SK-N-SH (cell line): Measurements from ENCODE around the gene BIRC3. TPM values are rescaled to one million over a fixed set of nuclear protein-coding genes. Genes with fewer than 3 reads are reported as not detected.

Experiments
- CTCF ChIA-PET: fragments of 300-600, 350-600 bp; formaldehyde crosslinking; extraction: SDS; loops from one replicate; lab custom pipeline; 2021; lab: Yijun Ruan, JAX
- POLR2A ChIA-PET: fragments of 350-600 bp; sonication (Branson Sonifier 250); formaldehyde crosslinking; extraction: SDS; loops from one replicate; lab custom pipeline; 2020; ENCODE audit warnings: antibody characterized with exemption, inconsistent platforms; lab: Yijun Ruan, JAX
- DNase-seq: peaks from one replicate; pipeline ENCODE4 v3.0.0; 2012
- H2AFZ ChIP-seq: fragments of 200-600 bp; sonication (generic); 2 replicates; pipeline ENCODE4 v1.8.1; 2016; ENCODE audit warnings: antibody characterized with exemption, mild to moderate bottlenecking, low read depth
- H3F3A ChIP-seq: fragments of 200-600 bp; sonication (generic); replicated peaks from 2 replicates; pipeline ENCODE3; 2016; ENCODE audit warnings: antibody characterized with exemption, mild to moderate bottlenecking; ENCODE audit not compliant: insufficient read depth
- H3K27ac ChIP-seq, 2 experiments: fragments of 200-500 bp in 1 of 2; fragments of 200-600 bp in 1 of 2; sonication (Bioruptor generic) in 1 of 2; sonication (generic), shearing (Covaris generic) in 1 of 2; 2 replicates each; pipeline versions ENCODE4 v1.5.1 to v1.6.1; 2014 to 2016; ENCODE audit warnings: low read depth in 2 of 2, inconsistent platforms in 1 of 2, low read length in 1 of 2, mild to moderate bottlenecking in 1 of 2, mixed read lengths in 1 of 2
- H3K27me3 ChIP-seq: fragments of 200-600 bp; sonication (generic), shearing (Covaris generic); 2 replicates; pipeline ENCODE4 v1.6.1; 2016; ENCODE audit warnings: mixed run types; ENCODE audit not compliant: insufficient read depth
- H3K36me3 ChIP-seq, 2 experiments: fragments of 200-500 bp in 1 of 2; fragments of 200-600 bp in 1 of 2; sonication (Bioruptor generic) in 1 of 2; sonication (generic) in 1 of 2; replicated peaks in 1 of 2; 2 replicates each; pipeline versions ENCODE3 to v1.5.1; 2014 to 2016; ENCODE audit warnings: low read length in 1 of 2, mild to moderate bottlenecking in 1 of 2; ENCODE audit not compliant: insufficient read depth in 2 of 2, control insufficient read depth in 1 of 2
- H3K4me1 ChIP-seq, 2 experiments: fragments of 200-500 bp in 1 of 2; fragments of 200-600 bp in 1 of 2; sonication (Bioruptor generic) in 1 of 2; sonication (generic), shearing (Covaris generic) in 1 of 2; 2 replicates each; pipeline versions ENCODE4 v1.5.1 to v1.6.1; 2014 to 2016; ENCODE audit warnings: low read depth in 1 of 2, low read length in 1 of 2, mixed run types in 1 of 2; ENCODE audit not compliant: insufficient read depth in 2 of 2, control insufficient read depth in 1 of 2
- H3K4me2 ChIP-seq: fragments of 200-600 bp; sonication (generic), shearing (Covaris generic); 2 replicates; pipeline ENCODE4 v1.6.1; 2017; ENCODE audit warnings: mixed run types
- H3K4me3 ChIP-seq, 2 experiments: fragments of 200-500 bp in 1 of 2; fragments of 200-600 bp in 1 of 2; sonication (Bioruptor generic) in 1 of 2; sonication (generic), shearing (Covaris generic) in 1 of 2; 2 replicates each; pipeline versions ENCODE4 v1.5.1 to v1.8.1; 2014 to 2016; ENCODE audit warnings: low read depth in 2 of 2, inconsistent platforms in 1 of 2, low read length in 1 of 2, mild to moderate bottlenecking in 1 of 2, mixed read lengths in 1 of 2, moderate library complexity in 1 of 2
- H3K79me2 ChIP-seq: fragments of 200-600 bp; sonication (generic); 2 replicates; pipeline ENCODE4 v1.8.1; 2017; ENCODE audit warnings: mild to moderate bottlenecking; ENCODE audit not compliant: insufficient read depth
- H3K9ac ChIP-seq: fragments of 200-600 bp; sonication (generic); 2 replicates; pipeline ENCODE4 v1.6.1; 2017; ENCODE audit warnings: mixed run types
- H3K9me2 ChIP-seq: fragments of 200-600 bp; sonication (generic); 2 replicates; pipeline ENCODE4 v1.6.1; 2017; ENCODE audit warnings: mixed run types
- H3K9me3 ChIP-seq: fragments of 200-600 bp; sonication (generic); 2 replicates; pipeline ENCODE4 v1.6.1; 2017; ENCODE audit warnings: mixed run types, mild to moderate bottlenecking, moderate library complexity
- H4K20me1 ChIP-seq: fragments of 200-600 bp; sonication (generic); 2 replicates; pipeline ENCODE4 v1.6.1; 2017; ENCODE audit warnings: mild to moderate bottlenecking, mixed run types; ENCODE audit not compliant: insufficient read depth
- CHD2 ChIP-seq: fragments of 150-350 bp; IDR thresholded peaks from 2 replicates; pipeline ENCODE4 v1.6.1; 2018; ENCODE audit warnings: low read length; ENCODE audit not compliant: partially characterized antibody
- ELF1 ChIP-seq: IDR thresholded peaks from 2 replicates; pipeline ENCODE4 v1.4.0; 2012
- FOXJ3 ChIP-seq: sonication (generic); formaldehyde crosslinking; IDR thresholded peaks from 2 replicates; pipeline ENCODE4 v1.5.1; 2020; ENCODE audit warnings: mild to moderate bottlenecking, missing genetic modification reagents
- FOXM1 ChIP-seq: IDR thresholded peaks from 2 replicates; pipeline ENCODE4 v1.4.0; 2012; ENCODE audit warnings: low read depth, mild to moderate bottlenecking
- GABPA ChIP-seq: IDR thresholded peaks from 2 replicates; pipeline ENCODE4 v1.4.0; 2012; ENCODE audit warnings: low read depth, mild to moderate bottlenecking
- GATA2 ChIP-seq: sonication (generic); formaldehyde crosslinking; IDR thresholded peaks from 2 replicates; pipeline ENCODE4 v1.5.0; 2020; ENCODE audit warnings: mild to moderate bottlenecking, missing genetic modification reagents
- MEF2A ChIP-seq: IDR thresholded peaks from 2 replicates; pipeline ENCODE4 v1.4.0; 2012; ENCODE audit warnings: low read depth, borderline replicate concordance
- MXI1 ChIP-seq: IDR thresholded peaks from 2 replicates; pipeline ENCODE4 v1.6.1; 2012; ENCODE audit warnings: mild to moderate bottlenecking, low read depth, low read length, improper control_type of control experiment
- NFIC ChIP-seq: IDR thresholded peaks from 2 replicates; pipeline ENCODE4 v1.4.0; 2012; ENCODE audit warnings: borderline replicate concordance
- NRF1 ChIP-seq: IDR thresholded peaks from 2 replicates; pipeline ENCODE4 v1.6.1; 2012; ENCODE audit warnings: low read depth, mild to moderate bottlenecking, low read length
- POLR2AphosphoS5 ChIP-seq: IDR thresholded peaks from 2 replicates; pipeline ENCODE4 v1.6.1; 2012; ENCODE audit warnings: low read depth, low read length
- RAD21 ChIP-seq: IDR thresholded peaks from 2 replicates; pipeline ENCODE4 v1.6.1; 2012; ENCODE audit warnings: mild to moderate bottlenecking, low read length
- RCOR1 ChIP-seq: fragments of 150-350 bp; IDR thresholded peaks from 2 replicates; pipeline ENCODE4 v1.6.1; 2017; ENCODE audit warnings: antibody characterized with exemption, low read length
- RFX5 ChIP-seq: IDR thresholded peaks from 2 replicates; pipeline ENCODE4 v1.6.1; 2012; ENCODE audit warnings: mild to moderate bottlenecking, improper control_type of control experiment, low read length
- RXRA ChIP-seq: IDR thresholded peaks from 2 replicates; pipeline ENCODE4 v1.4.0; 2012; ENCODE audit warnings: low read depth, mild to moderate bottlenecking, borderline replicate concordance
- TAF1 ChIP-seq: IDR thresholded peaks from 2 replicates; pipeline ENCODE4 v1.6.1; 2012; ENCODE audit warnings: low read depth, mild to moderate bottlenecking, low read length, moderate library complexity, borderline replicate concordance
- TCF12 ChIP-seq: IDR thresholded peaks from 2 replicates; pipeline ENCODE4 v1.4.0; 2012
- TEAD4 ChIP-seq: IDR thresholded peaks from 2 replicates; pipeline ENCODE4 v1.4.0; 2012; ENCODE audit warnings: mild to moderate bottlenecking, borderline replicate concordance; ENCODE audit not compliant: insufficient read depth
- WGBS: methylation state at CpG from one replicate; pipeline ENCODE4 v1.1.6; 2017; ENCODE audit warnings: low lambda C conversion rate; 5-methylcytosine and 5-hydroxymethylcytosine counted together
- polyA plus RNA-seq, 3 experiments: library from polyadenylated mRNA; depleted of rRNA; stranded (reverse); fragments of >200 nt; gene quantifications; 2 replicates each; pipeline ENCODE4 v1.2.3, GENCODE V29; 2012
- TF ChIP-seq, protein P1 (sequence below): fragments of 150-350 bp; IDR thresholded peaks from 2 replicates; pipeline ENCODE4 v1.6.1; 2016; ENCODE audit warnings: mild to moderate bottlenecking, low read depth, low read length
- TF ChIP-seq, protein P2 (sequence below): IDR thresholded peaks from 2 replicates; pipeline ENCODE4 v1.6.1; 2012; ENCODE audit warnings: mild to moderate bottlenecking, low read depth, low read length, moderate library complexity
- TF ChIP-seq, protein P3 (sequence below): IDR thresholded peaks from 2 replicates; pipeline ENCODE4 v1.4.0; 2012; ENCODE audit warnings: low read depth, borderline replicate concordance
- TF ChIP-seq, protein P4 (sequence below): fragments of 150-350 bp; IDR thresholded peaks from 2 replicates; pipeline ENCODE4 v1.6.1; 2017; ENCODE audit warnings: antibody characterized with exemption, low read length, low read depth, borderline replicate concordance
- TF ChIP-seq, protein P5 (sequence below): IDR thresholded peaks from 2 replicates; pipeline ENCODE4 v1.4.0; 2012; ENCODE audit warnings: low read depth

Gene BIRC3
- polyA plus RNA-seq, 1 of the 3 experiments (the other 2 are of a cell fraction), result 0.46 TPM

DNA sequence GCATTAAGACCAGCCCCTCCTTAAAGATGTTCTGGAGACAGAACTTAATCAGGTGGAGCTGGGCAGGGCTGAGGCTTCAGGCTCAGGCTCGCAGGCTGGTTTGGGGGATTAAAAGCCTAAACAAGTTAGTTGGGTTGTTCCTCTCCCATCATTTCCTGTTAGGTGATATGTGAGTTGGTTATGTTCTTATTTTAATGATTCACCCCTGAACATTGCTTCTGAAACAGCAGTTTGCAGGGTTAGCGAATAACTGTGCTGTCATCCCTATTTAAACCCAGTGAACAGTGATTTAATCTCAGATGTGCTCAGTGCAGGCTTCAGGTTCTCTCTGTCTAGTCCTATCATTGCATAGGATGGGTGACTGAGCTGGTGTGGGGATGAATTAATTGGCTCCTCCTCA is 47.4 kb upstream of the BIRC3 start (continued):
- no peak for TF ChIP-seq NRF1
- TF ChIP-seq, protein P1, sequence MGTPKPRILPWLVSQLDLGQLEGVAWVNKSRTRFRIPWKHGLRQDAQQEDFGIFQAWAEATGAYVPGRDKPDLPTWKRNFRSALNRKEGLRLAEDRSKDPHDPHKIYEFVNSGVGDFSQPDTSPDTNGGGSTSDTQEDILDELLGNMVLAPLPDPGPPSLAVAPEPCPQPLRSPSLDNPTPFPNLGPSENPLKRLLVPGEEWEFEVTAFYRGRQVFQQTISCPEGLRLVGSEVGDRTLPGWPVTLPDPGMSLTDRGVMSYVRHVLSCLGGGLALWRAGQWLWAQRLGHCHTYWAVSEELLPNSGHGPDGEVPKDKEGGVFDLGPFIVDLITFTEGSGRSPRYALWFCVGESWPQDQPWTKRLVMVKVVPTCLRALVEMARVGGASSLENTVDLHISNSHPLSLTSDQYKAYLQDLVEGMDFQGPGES, result no peak
- no peak for TF ChIP-seq CHD2
- no peak for TF ChIP-seq NFIC
- no peak for TF ChIP-seq GABPA
- TF ChIP-seq RCOR1, result no peak
- TF ChIP-seq RFX5, result no peak
- TF ChIP-seq, protein P2, sequence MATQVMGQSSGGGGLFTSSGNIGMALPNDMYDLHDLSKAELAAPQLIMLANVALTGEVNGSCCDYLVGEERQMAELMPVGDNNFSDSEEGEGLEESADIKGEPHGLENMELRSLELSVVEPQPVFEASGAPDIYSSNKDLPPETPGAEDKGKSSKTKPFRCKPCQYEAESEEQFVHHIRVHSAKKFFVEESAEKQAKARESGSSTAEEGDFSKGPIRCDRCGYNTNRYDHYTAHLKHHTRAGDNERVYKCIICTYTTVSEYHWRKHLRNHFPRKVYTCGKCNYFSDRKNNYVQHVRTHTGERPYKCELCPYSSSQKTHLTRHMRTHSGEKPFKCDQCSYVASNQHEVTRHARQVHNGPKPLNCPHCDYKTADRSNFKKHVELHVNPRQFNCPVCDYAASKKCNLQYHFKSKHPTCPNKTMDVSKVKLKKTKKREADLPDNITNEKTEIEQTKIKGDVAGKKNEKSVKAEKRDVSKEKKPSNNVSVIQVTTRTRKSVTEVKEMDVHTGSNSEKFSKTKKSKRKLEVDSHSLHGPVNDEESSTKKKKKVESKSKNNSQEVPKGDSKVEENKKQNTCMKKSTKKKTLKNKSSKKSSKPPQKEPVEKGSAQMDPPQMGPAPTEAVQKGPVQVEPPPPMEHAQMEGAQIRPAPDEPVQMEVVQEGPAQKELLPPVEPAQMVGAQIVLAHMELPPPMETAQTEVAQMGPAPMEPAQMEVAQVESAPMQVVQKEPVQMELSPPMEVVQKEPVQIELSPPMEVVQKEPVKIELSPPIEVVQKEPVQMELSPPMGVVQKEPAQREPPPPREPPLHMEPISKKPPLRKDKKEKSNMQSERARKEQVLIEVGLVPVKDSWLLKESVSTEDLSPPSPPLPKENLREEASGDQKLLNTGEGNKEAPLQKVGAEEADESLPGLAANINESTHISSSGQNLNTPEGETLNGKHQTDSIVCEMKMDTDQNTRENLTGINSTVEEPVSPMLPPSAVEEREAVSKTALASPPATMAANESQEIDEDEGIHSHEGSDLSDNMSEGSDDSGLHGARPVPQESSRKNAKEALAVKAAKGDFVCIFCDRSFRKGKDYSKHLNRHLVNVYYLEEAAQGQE, result no peak
- no peak for TF ChIP-seq MXI1
- TF ChIP-seq, protein P3, sequence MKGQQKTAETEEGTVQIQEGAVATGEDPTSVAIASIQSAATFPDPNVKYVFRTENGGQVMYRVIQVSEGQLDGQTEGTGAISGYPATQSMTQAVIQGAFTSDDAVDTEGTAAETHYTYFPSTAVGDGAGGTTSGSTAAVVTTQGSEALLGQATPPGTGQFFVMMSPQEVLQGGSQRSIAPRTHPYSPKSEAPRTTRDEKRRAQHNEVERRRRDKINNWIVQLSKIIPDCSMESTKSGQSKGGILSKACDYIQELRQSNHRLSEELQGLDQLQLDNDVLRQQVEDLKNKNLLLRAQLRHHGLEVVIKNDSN, result no peak
- no peak for TF ChIP-seq ELF1
- TF ChIP-seq, protein P4, sequence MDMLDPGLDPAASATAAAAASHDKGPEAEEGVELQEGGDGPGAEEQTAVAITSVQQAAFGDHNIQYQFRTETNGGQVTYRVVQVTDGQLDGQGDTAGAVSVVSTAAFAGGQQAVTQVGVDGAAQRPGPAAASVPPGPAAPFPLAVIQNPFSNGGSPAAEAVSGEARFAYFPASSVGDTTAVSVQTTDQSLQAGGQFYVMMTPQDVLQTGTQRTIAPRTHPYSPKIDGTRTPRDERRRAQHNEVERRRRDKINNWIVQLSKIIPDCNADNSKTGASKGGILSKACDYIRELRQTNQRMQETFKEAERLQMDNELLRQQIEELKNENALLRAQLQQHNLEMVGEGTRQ, result no peak
- TF ChIP-seq FOXM1, result no peak
- TF ChIP-seq RXRA, result no peak
- no peak for TF ChIP-seq TAF1

DNA sequence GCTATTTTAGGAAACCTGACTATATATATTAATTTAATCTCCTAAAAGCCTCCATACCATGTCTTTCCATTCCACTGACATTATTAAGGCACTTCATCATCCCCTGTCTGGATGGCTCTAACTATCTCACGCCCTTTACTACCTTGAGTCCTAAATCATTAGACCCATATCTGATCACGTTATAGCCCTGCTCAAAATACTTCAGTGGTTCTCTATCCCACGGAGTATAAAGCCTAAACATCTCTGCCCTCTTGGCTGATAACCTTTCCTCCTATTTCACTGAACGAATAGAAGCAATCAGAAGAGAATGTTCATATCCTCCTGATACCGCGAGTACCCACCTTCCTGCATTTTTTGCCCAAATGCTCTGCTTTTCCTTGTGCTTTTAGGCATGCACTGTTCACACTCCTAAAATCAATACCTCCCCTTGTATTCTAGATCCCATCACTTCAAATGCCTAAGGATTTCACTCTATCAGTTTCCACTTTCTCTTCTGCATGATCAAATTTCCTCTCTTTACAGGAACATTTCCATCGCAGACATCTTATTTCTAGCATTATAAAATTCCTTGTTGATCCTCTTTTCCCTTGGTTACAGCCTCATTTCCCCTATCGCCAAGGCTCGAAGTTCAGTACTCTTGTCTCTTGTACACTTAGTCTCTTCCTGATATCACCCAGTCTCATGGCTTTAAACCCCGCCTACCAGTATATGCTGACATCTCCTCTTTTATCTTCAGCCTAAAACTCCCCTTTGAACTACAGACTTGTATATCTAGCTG is 45.0 kb upstream of the BIRC3 start:
- no peaks in the 10 kb centered on the region for H3K9me3 ChIP-seq
- H3K9me2 ChIP-seq, result no peaks in the 10 kb centered on the region
- no peaks in the 10 kb centered on the region for H3K36me3 ChIP-seq
- POLR2A ChIA-PET, result no interaction called here
- H3K4me3 ChIP-seq, result no peak overlapping the region
- peaks cover 15 to 37% of the 10 kb centered on the region in 2 experiments for H3K4me1 ChIP-seq
- CTCF ChIA-PET, result no interaction called here
- H3F3A ChIP-seq, result peaks cover 27% of the 10 kb centered on the region
- H4K20me1 ChIP-seq, result no peaks in the 10 kb centered on the region
- 83% methylated on average over 10 of the region's 10 CpGs for WGBS
- H2AFZ ChIP-seq, result no peak overlapping the region
- H3K27me3 ChIP-seq, result no peaks in the 10 kb centered on the region
- no peak overlapping the region for H3K4me2 ChIP-seq
- no peak for DNase-seq
- no peak overlapping the region for H3K27ac ChIP-seq
- no peak overlapping the region for H3K9ac ChIP-seq
- no peaks in the 10 kb centered on the region for H3K79me2 ChIP-seq
- TF ChIP-seq, protein P5, sequence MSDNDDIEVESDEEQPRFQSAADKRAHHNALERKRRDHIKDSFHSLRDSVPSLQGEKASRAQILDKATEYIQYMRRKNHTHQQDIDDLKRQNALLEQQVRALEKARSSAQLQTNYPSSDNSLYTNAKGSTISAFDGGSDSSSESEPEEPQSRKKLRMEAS, result no peak
- TF ChIP-seq MEF2A (no peak), GABPA (no peak), GATA2 (CRISPR knock-in tag) (no peak), RAD21 (no peak), FOXM1 (no peak), POLR2AphosphoS5 (no peak), FOXJ3 (CRISPR knock-in tag) (no peak), NFIC (no peak), TCF12 (no peak), TEAD4 (no peak), RXRA (no peak)
- TF ChIP-seq, protein P3, result no peak
- TF ChIP-seq, protein P4, result no peak
